ENCODE data around the gene MEAK7.

GRCh38 chr16:84531671-84532111, 27.2 kb upstream of the MEAK7 start:
- TF ChIP-seq ZNF274 (IDR thresholded peaks at IDR 0.05; ENCODE audit: low read depth, low read length) (no peak), SUZ12 (IDR thresholded peaks at IDR 0.05; ENCODE audit: extremely low read depth, insufficient read depth, insufficient read length) (no peak)

All from NT2/D1 (cell line).